Smooth muscle cell of trachea (primary cell): Measurements from ENCODE around the gene TM9SF2. TPM values are rescaled to one million over a fixed set of nuclear protein-coding genes. Genes with fewer than 3 reads are reported as not detected.

Experiments used
- total RNA-seq: library from RNA; depleted of rRNA; stranded (reverse); fragments of >200 nt; gene quantifications from 2 replicates; pipeline ENCODE4 v1.2.1, GENCODE V29; 2014

TM9SF2 gene
- 127 and 145 TPM in 2 replicates for total RNA-seq

DNA sequence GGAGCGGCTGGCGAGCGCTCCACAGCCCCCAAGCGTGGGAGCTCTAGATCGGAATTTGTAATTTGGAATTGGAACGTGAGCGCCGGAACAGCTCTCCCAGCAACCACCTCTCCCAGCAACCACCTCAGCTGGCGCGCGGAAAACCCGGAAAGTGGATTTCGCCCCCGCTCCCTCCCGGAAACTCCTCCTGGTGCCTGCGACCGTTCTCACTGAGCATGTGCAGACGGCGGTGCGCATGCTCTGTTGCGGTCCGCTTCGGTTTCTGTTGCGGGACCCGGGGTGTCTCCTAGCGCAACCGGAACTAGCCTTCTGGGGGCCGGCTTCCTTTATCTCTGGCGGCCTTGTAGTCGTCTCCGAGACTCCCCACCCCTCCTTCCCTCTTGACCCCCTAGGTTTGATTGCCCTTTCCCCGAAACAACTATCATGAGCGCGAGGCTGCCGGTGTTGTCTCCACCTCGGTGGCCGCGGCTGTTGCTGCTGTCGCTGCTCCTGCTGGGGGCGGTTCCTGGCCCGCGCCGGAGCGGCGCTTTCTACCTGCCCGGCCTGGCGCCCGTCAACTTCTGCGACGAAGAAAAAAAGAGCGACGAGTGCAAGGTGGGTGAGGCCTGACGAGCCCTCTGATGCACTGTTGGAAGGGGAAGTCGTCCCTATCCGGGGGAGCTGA is at the start of gene TM9SF2:
Gene TM9SF2 (plus strand): TSS at position 289 of the 664 bp plus-strand sequence. CDS start 135 bp downstream, at position 424.

DNA sequence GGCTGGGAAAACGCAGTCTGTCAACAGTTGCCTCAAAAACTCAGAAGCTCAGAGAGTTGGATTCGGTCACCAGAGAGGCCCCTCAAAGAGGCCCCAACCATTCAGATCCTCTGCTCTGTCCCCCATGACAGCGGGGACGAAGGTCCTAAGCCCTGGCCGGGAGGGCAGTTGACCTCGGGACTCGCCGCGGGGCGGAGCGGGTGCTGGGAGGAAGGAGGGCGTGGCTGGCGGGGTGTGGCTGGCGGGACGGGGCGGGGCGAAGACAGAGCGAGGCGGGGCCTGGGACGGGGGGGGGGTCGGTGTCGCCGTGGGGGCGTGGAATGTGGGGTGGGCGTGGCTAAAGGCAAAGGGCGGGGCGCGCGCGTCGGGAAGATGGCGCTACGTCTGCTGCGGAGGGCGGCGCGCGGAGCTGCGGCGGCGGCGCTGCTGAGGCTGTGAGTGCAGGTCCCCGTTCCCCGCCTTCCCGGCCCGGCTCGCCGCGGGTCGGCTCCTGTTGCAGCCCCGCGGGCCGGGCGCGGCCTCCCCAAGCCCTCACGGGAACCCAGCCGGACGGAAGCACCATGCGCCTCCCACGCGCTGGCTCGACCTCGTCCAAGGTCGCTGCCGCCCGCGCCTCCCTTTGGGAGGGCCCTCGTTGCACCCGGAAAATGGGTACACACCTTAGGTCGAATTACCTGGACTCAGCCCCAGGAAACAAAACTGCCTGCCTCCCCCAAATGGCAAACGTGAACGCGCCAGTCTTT is 105.2 kb downstream of the TM9SF2 start, which contains the start of gene CLYBL:
Gene CLYBL (plus strand): TSS at position 367 of the 743 bp plus-strand sequence.

Other genes starting within 250 kb of the TM9SF2 start
- gene GPR18, start 243.1 kb upstream of the TM9SF2 start, total RNA-seq: not detected in 2 replicates
- gene GPR183, start 194.1 kb upstream of the TM9SF2 start, total RNA-seq: not detected in 2 replicates
- gene CLYBL, start 105.2 kb downstream of the TM9SF2 start, total RNA-seq: 2.0 and 2.8 TPM in 2 replicates